GM12878 (cell line): Measurements from ENCODE around the gene FKBP4. TPM values are rescaled to one million over a fixed set of nuclear protein-coding genes. Genes with fewer than 3 reads are reported as not detected.

Experiments
- ATAC-seq: fragments of 200-7000 bp; cut with Tn5 transposase; 3 replicates; pipeline ENCODE4 v1.9.1; 2020; ENCODE audit warnings: mild to moderate bottlenecking, moderate library complexity
- BruUV-seq: library from RNA; stranded (reverse); fragments of 400-500 nt; replicated peaks from 2 replicates; lab custom pipeline; 2021; lab: Mats Ljungman, UMichigan
- CTCF ChIA-PET: fragments of 300-600 bp; sonication (Branson Sonifier 250); formaldehyde crosslinking; extraction: SDS; loops from one replicate; lab custom pipeline; 2021; ENCODE audit warnings: inconsistent platforms; lab: Yijun Ruan, JAX
- POLR2A ChIA-PET: fragments of 350-600 bp; formaldehyde crosslinking; extraction: SDS; loops from one replicate; lab custom pipeline; 2021; ENCODE audit warnings: inconsistent platforms; lab: Charles Lee
- RAD21 ChIA-PET: fragments of 300-600 bp; sonication (Branson Sonifier 250); formaldehyde crosslinking; loops from one replicate; lab custom pipeline; 2023; ENCODE audit warnings: antibody characterized with exemption; ENCODE audit not compliant: unreplicated experiment; lab: Charles Lee
- SMC1A ChIA-PET: fragments of 300-600 bp; sonication (Branson Sonifier 250); formaldehyde crosslinking; loops from one replicate; lab custom pipeline; 2023; ENCODE audit not compliant: unreplicated experiment, uncharacterized antibody; lab: Charles Lee
- DNase-seq: peaks from one replicate; pipeline ENCODE4 v3.0.0-alpha.2; 2011; ENCODE audit warnings: low read depth, low spot score
- FAIRE-seq: peaks from 3 replicates; lab custom pipeline; 2011; peaks lifted over from hg19 to GRCh38; lab: Jason Lieb, UNC
- H2AFZ ChIP-seq: 2 replicates; pipeline ENCODE4 v1.6.0; 2011; ENCODE audit warnings: low read depth, low read length, control low read depth; ENCODE audit not compliant: control insufficient read depth
- H3K27ac ChIP-seq: 2 replicates; pipeline ENCODE4 v1.5.1; 2011; ENCODE audit warnings: control low read depth; ENCODE audit not compliant: control insufficient read depth, insufficient read depth
- H3K27me3 ChIP-seq, 2 experiments: replicated peaks in 1 of 2; 2 replicates each; pipeline versions ENCODE4 v1.6.0 to v1.6.1; 2011; ENCODE audit warnings: low read length in 1 of 2; ENCODE audit not compliant: control insufficient read depth in 2 of 2, insufficient read depth in 2 of 2
- H3K36me3 ChIP-seq, 2 experiments: 2 replicates each; pipeline ENCODE4 v1.5.1; 2011; ENCODE audit warnings: low read length in 1 of 2; ENCODE audit not compliant: control insufficient read depth in 2 of 2, insufficient read depth in 2 of 2
- H3K4me1 ChIP-seq: 2 replicates; pipeline ENCODE4 v1.6.1; 2011; ENCODE audit warnings: mild to moderate bottlenecking, low read length, moderate library complexity, mixed read lengths; ENCODE audit not compliant: control insufficient read depth, insufficient read depth
- H3K4me2 ChIP-seq: 2 replicates; pipeline ENCODE4 v1.6.0; 2011; ENCODE audit warnings: control low read depth; ENCODE audit not compliant: control insufficient read depth, insufficient read depth
- H3K4me3 ChIP-seq: fragments of 200-600 bp; sonication (generic); 2 replicates; pipeline ENCODE4 v1.5.1; 2016
- H3K79me2 ChIP-seq: 2 replicates; pipeline ENCODE4 v1.6.0; 2011; ENCODE audit warnings: low read length; ENCODE audit not compliant: control insufficient read depth, insufficient read depth
- H3K9ac ChIP-seq: 2 replicates; pipeline ENCODE4 v1.8.0; 2011; ENCODE audit warnings: low read length, control low read depth, mixed read lengths; ENCODE audit not compliant: control insufficient read depth, insufficient read depth
- H3K9me3 ChIP-seq: replicated peaks from 3 replicates; pipeline ENCODE4 v1.5.1; 2011; ENCODE audit warnings: mild to moderate bottlenecking, low read length; ENCODE audit not compliant: control insufficient read depth, insufficient read depth
- H4K20me1 ChIP-seq: 2 replicates; pipeline ENCODE4 v1.6.0; 2011; ENCODE audit not compliant: control insufficient read depth, insufficient read depth
- CBFB ChIP-seq: IDR thresholded peaks from 2 replicates; pipeline ENCODE4 v1.6.1; 2016; ENCODE audit warnings: antibody characterized with exemption, low read depth
- CHD4 ChIP-seq: fragments of 200-600 bp; sonication (generic); IDR thresholded peaks from 2 replicates; pipeline ENCODE4 v1.6.1; 2016; ENCODE audit warnings: mild to moderate bottlenecking
- ELK1 ChIP-seq: IDR thresholded peaks from 2 replicates; pipeline ENCODE4 v1.6.1; 2012; ENCODE audit warnings: low read depth, low read length, improper control_type of control experiment
- IRF3 ChIP-seq: fragments of 450-650 bp; IDR thresholded peaks from 2 replicates; pipeline ENCODE4 v1.6.1; 2014; ENCODE audit warnings: mild to moderate bottlenecking
- JUNB ChIP-seq: IDR thresholded peaks from 2 replicates; pipeline ENCODE4 v1.6.1; 2016; ENCODE audit warnings: antibody characterized with exemption, mild to moderate bottlenecking
- KDM1A ChIP-seq: fragments of 200-600 bp; sonication (generic); IDR thresholded peaks from 2 replicates; pipeline ENCODE4 v1.6.1; 2016; ENCODE audit warnings: borderline replicate concordance
- NFXL1 ChIP-seq: fragments of 450-650 bp; IDR thresholded peaks from 2 replicates; pipeline ENCODE4 v1.6.1; 2017; ENCODE audit warnings: antibody characterized with exemption, mild to moderate bottlenecking, borderline replicate concordance
- PAX5 ChIP-seq: IDR thresholded peaks from 2 replicates; pipeline ENCODE4 v1.6.1; 2011; ENCODE audit warnings: low read depth, low read length, borderline replicate concordance
- TCF3 ChIP-seq: IDR thresholded peaks from 2 replicates; pipeline ENCODE4 v1.6.1; 2012; ENCODE audit warnings: low read depth, mild to moderate bottlenecking, low read length, borderline replicate concordance; ENCODE audit not compliant: insufficient read depth
- USF2 ChIP-seq: IDR thresholded peaks from 2 replicates; pipeline ENCODE4 v1.6.1; 2011; ENCODE audit warnings: low read depth, low read length, improper control_type of control experiment, borderline replicate concordance
- WGBS: methylation state at CpG from one replicate; pipeline ENCODE4 v1.1.6; 2016; ENCODE audit warnings: low lambda C conversion rate; ENCODE audit not compliant: insufficient replicate concordance, insufficient coverage; ENCODE audit errors: missing lambda C conversion rate; 5-methylcytosine and 5-hydroxymethylcytosine counted together
- in situ Hi-C: fragments of 300-500 bp; cut with MboI; formaldehyde crosslinking; loops from 9 replicates; pipeline ENCODE4 v1.14.3; 2018; ENCODE audit warnings: mixed read lengths
- intact Hi-C: fragments of 100-400 bp; cut with micrococcal nuclease; formaldehyde crosslinking; loops from one replicate; pipeline ENCODE4 v1.14.2; 2022; ENCODE audit not compliant: unreplicated experiment
- polyA plus RNA-seq, 11 experiments: library from polyadenylated mRNA; depleted of rRNA in 4 of 11; unstranded in 6 of 11; stranded (reverse) in 5 of 11; fragments of >200 nt; fragmentation: Nextera tagmentation in 4 of 11; fragmentation: Illumina TruSeq in 1 of 11; extraction: Ambion mirVana in 4 of 11; extraction: Trizol in 1 of 11; gene quantifications; 1 replicate in 1 of 11; 2 replicates in 10 of 11; pipeline versions ENCODE4 v1.2.1 to v1.2.3, GENCODE V29; 2011 to 2016; ENCODE audit warnings: inconsistent platforms in 2 of 11, missing spikeins in 2 of 11, low read depth in 1 of 11
- total RNA-seq, 4 experiments: library from RNA; depleted of rRNA in 3 of 4; stranded (reverse); fragments of >200 nt in 3 of 4; fragmentation: Illumina TruSeq in 1 of 4; extraction: Trizol in 1 of 4; gene quantifications; 2 replicates each; pipeline versions ENCODE4 v1.2.1 to v1.2.3, GENCODE V29; 2013 to 2021

Gene FKBP4
- total and polyA plus RNA-seq, 10 of the 15 experiments (the other 5 are each of a cell fraction or from before 2014, with no cell fraction given), result 8.9 to 90.0 (median 45.4) TPM

- TF ChIP-seq USF2 (no peak), JUNB (no peak)
These were observed 30.4 kb upstream of the FKBP4 start (continued) for GRCh38 chr12:2764398-2764797.

DNA sequence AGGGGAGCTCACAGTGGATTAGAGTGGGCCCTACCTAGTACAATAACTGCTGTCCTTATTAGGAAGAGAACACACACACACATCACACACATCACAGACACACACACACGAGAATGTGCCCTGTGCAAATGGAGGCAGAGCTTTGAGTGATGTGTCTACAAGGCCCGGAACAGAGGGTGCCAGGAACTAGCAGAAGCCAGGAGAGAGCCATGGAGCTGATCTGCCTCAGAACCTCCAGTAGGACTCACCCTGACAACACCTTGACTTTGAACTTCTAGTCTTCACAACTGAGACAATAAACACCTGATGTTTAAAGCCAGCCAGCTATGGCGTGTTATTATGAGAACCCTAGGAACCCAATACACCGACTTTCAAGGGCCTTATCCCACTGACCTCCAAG, 29.7 kb upstream of the FKBP4 start:
- ChIA-PET RAD21 (no interaction called here), CTCF (no interaction called here), SMC1A (no interaction called here), POLR2A (no interaction called here)
- intact Hi-C loops (no loop called here), in situ Hi-C loops (no loop called here)
- no peaks in the 10 kb centered on the region; a peak in 3 of 4 replicates for H3K27me3 ChIP-seq
- no peaks in the 10 kb centered on the region for H3K79me2 ChIP-seq
- H4K20me1 ChIP-seq, result no peaks in the 10 kb centered on the region; the same call in 1 of the 2 replicates
- H3K4me3 ChIP-seq, result no peak overlapping the region
- no peak overlapping the region for H3K27ac ChIP-seq
- no peaks in the 10 kb centered on the region for H3K9me3 ChIP-seq
- no peak overlapping the region for H3K9ac ChIP-seq
- H2AFZ ChIP-seq, result no peak overlapping the region
- H3K4me1 ChIP-seq, result no peaks in the 10 kb centered on the region
- DNase-seq, result no peak
- FAIRE-seq, result no peak
- WGBS, result 0% methylated on average over 4 of the region's 4 CpGs
- H3K36me3 ChIP-seq, result no peaks in the 10 kb centered on the region
- TF ChIP-seq CHD4, result no peak
- TF ChIP-seq NFXL1, result no peak
- no peak for TF ChIP-seq JUNB
- TF ChIP-seq IRF3, result no peak
- TF ChIP-seq CBFB, result no peak
- no peak for TF ChIP-seq ELK1
- TF ChIP-seq PAX5, result no peak
- TF ChIP-seq TCF3, result no peak
- no peak for TF ChIP-seq KDM1A
- no peak overlapping the region for H3K4me2 ChIP-seq
- no peak for ATAC-seq
- BruUV-seq, result no TSS peak
